GM18507 (cell line): ENCODE results near the gene TPSB2.
"Not testable (repeated sequence)": the region's sequence is repeated elsewhere in the genome, so short reads cannot be mapped to it uniquely, and the experiment has no call there.

ENCODE experiments used
- DNase-seq: peaks from one replicate; pipeline ENCODE4 v3.0.0; 2011; ENCODE audit warnings: low read depth; ENCODE audit not compliant: insufficient read length; ENCODE audit errors: extremely low spot score
- FAIRE-seq: peaks from 2 replicates; lab custom pipeline; 2011; peaks lifted over from hg19 to GRCh38; lab: Jason Lieb, UNC

Gene TPSB2

GRCh38 chr16:1192384-1193073, 37.5 kb downstream of the TPSB2 start:
- DNase-seq (no peak), FAIRE-seq (no peak)

- FAIRE-seq, DNase-seq: not testable (repeated sequence)
Observed at GRCh38 chr16:1190789-1191188, 39.2 kb downstream of the TPSB2 start.

- DNase-seq (no peak), FAIRE-seq (no peak)
Observed at GRCh38 chr16:1189455-1189854, 40.5 kb downstream of the TPSB2 start.

- DNase-seq (no peak), FAIRE-seq (no peak)
Observed at GRCh38 chr16:1188432-1189189, 41.4 kb downstream of the TPSB2 start.

GRCh38 chr16:1185460-1186207, 44.4 kb downstream of the TPSB2 start:
- not testable (repeated sequence) for FAIRE-seq, DNase-seq

GRCh38 chr16:1184980-1185379, 45.0 kb downstream of the TPSB2 start:
- FAIRE-seq (no peak), DNase-seq (no peak)

- no peak for DNase-seq
Observed at GRCh38 chr16:1184156-1184868, 45.7 kb downstream of the TPSB2 start.

GRCh38 chr16:1182950-1183907, 46.8 kb downstream of the TPSB2 start:
- DNase-seq = no peak
- FAIRE-seq = no peak

More at GRCh38 chr16:1184156-1184868, 45.7 kb downstream of the TPSB2 start:
- FAIRE-seq = no peak

GRCh38 chr16:1182316-1182671, 47.7 kb downstream of the TPSB2 start:
- FAIRE-seq = no peak

GRCh38 chr16:1181404-1182315, 48.3 kb downstream of the TPSB2 start:
- DNase-seq (no peak), FAIRE-seq (no peak)

More at GRCh38 chr16:1182316-1182671, 47.7 kb downstream of the TPSB2 start:
- DNase-seq = no peak

- FAIRE-seq = no peak
- no peak for DNase-seq
Observed at GRCh38 chr16:1180549-1181403, 49.2 kb downstream of the TPSB2 start.
